Measurements from ENCODE around the gene ISCA1. TPM values are rescaled to one million over a fixed set of nuclear protein-coding genes. Genes with fewer than 3 reads are reported as not detected.

The ISCA1 gene
- total RNA-seq, 1 donor from 2014 or later = 26.4 TPM

DNA sequence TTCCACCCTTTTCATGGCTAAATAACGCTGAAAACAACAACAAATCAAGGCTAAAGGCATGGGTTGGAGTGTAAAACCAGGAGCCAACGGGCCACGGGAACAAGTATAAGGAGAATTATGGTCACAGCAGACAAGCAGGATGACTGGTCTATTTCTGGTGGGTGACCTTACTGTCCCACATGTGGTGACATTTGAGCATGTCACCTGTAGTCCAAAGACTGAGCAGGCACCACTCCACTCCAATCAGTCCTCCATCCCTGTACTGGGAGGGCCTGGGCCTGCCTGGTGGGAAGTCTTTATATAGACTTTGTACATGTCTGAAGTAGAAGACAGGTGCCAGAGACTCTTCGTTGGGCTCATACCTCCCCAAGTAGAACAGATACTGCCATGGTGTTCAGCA is 59.7 kb downstream of the ISCA1 start:
- no peak for DNase-seq (ENCODE audit: low read depth)
- TF ChIP-seq, protein P1, sequence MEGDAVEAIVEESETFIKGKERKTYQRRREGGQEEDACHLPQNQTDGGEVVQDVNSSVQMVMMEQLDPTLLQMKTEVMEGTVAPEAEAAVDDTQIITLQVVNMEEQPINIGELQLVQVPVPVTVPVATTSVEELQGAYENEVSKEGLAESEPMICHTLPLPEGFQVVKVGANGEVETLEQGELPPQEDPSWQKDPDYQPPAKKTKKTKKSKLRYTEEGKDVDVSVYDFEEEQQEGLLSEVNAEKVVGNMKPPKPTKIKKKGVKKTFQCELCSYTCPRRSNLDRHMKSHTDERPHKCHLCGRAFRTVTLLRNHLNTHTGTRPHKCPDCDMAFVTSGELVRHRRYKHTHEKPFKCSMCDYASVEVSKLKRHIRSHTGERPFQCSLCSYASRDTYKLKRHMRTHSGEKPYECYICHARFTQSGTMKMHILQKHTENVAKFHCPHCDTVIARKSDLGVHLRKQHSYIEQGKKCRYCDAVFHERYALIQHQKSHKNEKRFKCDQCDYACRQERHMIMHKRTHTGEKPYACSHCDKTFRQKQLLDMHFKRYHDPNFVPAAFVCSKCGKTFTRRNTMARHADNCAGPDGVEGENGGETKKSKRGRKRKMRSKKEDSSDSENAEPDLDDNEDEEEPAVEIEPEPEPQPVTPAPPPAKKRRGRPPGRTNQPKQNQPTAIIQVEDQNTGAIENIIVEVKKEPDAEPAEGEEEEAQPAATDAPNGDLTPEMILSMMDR (IDR thresholded peaks at IDR 0.05; ENCODE audit: insufficient read depth, low read length, poor library complexity, severe bottlenecking) = no peak

DNA sequence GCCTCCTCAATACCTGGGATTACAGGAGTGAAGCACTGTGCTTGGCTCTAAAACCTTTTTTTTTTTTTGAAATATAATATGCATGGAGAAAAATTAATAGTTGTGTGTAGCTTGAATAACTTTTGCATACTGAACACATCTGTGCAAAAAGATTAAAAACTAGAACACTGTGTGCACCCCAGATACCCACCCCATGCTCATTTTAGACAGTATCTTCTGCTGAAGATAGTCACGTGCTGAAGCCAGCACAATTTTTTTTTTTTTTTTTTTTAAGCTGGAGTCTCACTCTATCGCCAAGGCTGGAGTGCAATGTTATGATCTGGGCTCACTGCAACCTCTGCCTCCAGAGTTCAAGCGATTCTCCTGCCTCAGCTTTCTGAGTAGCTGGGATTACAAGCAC is 62.7 kb downstream of the ISCA1 start:
- no peaks in the 10 kb centered on the region for H3K36me3 ChIP-seq (ENCODE audit: control insufficient read depth, insufficient read depth, low read length)
- no peaks in the 10 kb centered on the region for H3K27me3 ChIP-seq (ENCODE audit: control insufficient read depth, insufficient read depth, low read length)
- TF ChIP-seq, protein P1 (IDR thresholded peaks at IDR 0.05; ENCODE audit: insufficient read depth, low read length, poor library complexity, severe bottlenecking) = no peak
- H3K4me3 ChIP-seq (ENCODE audit: low read depth, low read length) = no peak overlapping the region
- DNase-seq (ENCODE audit: low read depth) = no peak

More for the DNA sequence above, 59.7 kb downstream of the ISCA1 start:
- Histone ChIP-seq H3K4me3 (ENCODE audit: low read depth, low read length) (no peak overlapping the region), H3K36me3 (ENCODE audit: control insufficient read depth, insufficient read depth, low read length) (no peaks in the 10 kb centered on the region), H3K27me3 (ENCODE audit: control insufficient read depth, insufficient read depth, low read length) (no peaks in the 10 kb centered on the region)

DNA sequence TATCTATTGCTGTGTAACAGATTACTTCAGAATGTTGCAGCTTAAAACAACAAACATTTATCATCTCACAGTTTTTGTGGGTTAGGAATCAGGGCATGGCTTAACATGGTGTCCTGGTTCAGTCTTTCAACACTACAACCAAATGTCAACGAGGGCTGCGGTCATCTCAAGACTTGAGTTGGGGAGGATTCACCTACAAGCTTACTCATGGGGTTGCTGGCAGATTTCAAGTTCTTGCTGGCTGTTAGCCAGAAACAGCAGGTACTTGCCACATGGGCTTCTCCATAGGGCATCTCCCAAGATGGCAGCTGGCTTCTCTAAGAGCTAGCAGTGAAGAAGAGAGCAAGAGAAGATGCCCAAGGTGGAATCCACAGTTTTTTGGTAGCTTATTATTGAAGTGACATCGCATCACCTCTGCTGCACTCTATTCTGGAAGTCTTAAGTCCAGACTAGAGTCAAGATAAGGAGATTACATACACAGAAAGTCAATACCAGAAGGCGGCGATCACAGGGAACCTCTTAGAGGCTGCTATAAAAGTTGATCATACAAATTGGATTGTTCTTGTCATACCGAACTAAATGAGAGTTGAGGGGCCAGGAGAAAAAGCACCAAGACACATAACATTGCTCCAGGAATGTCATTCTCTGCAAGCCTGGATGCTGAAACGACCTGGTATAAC is 65.1 kb downstream of the ISCA1 start:
- DNase-seq (ENCODE audit: low read depth) = no peak
- TF ChIP-seq, protein P1 (IDR thresholded peaks at IDR 0.05; ENCODE audit: insufficient read depth, low read length, poor library complexity, severe bottlenecking) = no peak

More for the DNA sequence above, 65.1 kb downstream of the ISCA1 start:
- H3K4me3 ChIP-seq (ENCODE audit: low read depth, low read length) = no peak overlapping the region
- H3K36me3 ChIP-seq (ENCODE audit: control insufficient read depth, insufficient read depth, low read length) = no peaks in the 10 kb centered on the region
- H3K27me3 ChIP-seq (ENCODE audit: control insufficient read depth, insufficient read depth, low read length) = no peaks in the 10 kb centered on the region

Other genes starting within 250 kb of the ISCA1 start
- gene GOLM1, start 183.0 kb downstream of the ISCA1 start, total RNA-seq = 84.0 and 92.6 TPM in 2 replicates
- not detected in 2 replicates for gene C9orf153, start 22.9 kb downstream of the ISCA1 start, total RNA-seq
- gene TUT7, start 71.9 kb upstream of the ISCA1 start, total RNA-seq = 25.9 and 26.4 TPM in 2 replicates